Mesendoderm (in vitro differentiated cells): ENCODE measurements around the gene DOK7.

Experiments
- DNase-seq: peaks from one replicate; pipeline ENCODE4 v3.0.0; 2013
- H2AK5ac ChIP-seq: 2 replicates; pipeline ENCODE4 v1.6.1; 2013; ENCODE audit warnings: low read length, inconsistent platforms
- H2BK120ac ChIP-seq: 2 replicates; pipeline ENCODE4 v1.6.1; 2013; ENCODE audit warnings: low read depth, mild to moderate bottlenecking, low read length, moderate library complexity, mixed read lengths
- H2BK15ac ChIP-seq: replicated peaks from 2 replicates; pipeline ENCODE4 v1.6.1; 2013; ENCODE audit warnings: low read depth, mild to moderate bottlenecking, moderate library complexity
- H2BK5ac ChIP-seq: 2 replicates; pipeline ENCODE4 v1.6.1; 2013; ENCODE audit warnings: low read length, inconsistent platforms
- H3K18ac ChIP-seq: 2 replicates; pipeline ENCODE4 v1.6.1; 2013; ENCODE audit warnings: mild to moderate bottlenecking, low read length, mixed read lengths
- H3K23ac ChIP-seq: one replicate; pipeline ENCODE4 v1.6.1; 2013; ENCODE audit warnings: low read length
- H3K27ac ChIP-seq: 2 replicates; pipeline ENCODE4 v1.5.1; 2013; ENCODE audit warnings: low read depth, mild to moderate bottlenecking, inconsistent platforms, low read length, moderate library complexity
- H3K27me3 ChIP-seq: 2 replicates; pipeline ENCODE4 v1.6.1; 2013; ENCODE audit warnings: low read length, control low read depth, mild to moderate bottlenecking, inconsistent platforms; ENCODE audit not compliant: insufficient read depth, poor library complexity
- H3K36me3 ChIP-seq: 2 replicates; pipeline ENCODE4 v1.6.1; 2013; ENCODE audit warnings: low read length, inconsistent platforms; ENCODE audit not compliant: control insufficient read depth, insufficient read depth
- H3K4ac ChIP-seq: one replicate; pipeline ENCODE4 v1.6.1; 2013; ENCODE audit warnings: low read depth, mild to moderate bottlenecking, low read length, moderate library complexity
- H3K4me1 ChIP-seq: 2 replicates; pipeline ENCODE4 v1.6.1; 2013; ENCODE audit warnings: low read depth, low read length, inconsistent platforms; ENCODE audit not compliant: control insufficient read depth
- H3K4me2 ChIP-seq: 2 replicates; pipeline ENCODE4 v1.6.1; 2013; ENCODE audit warnings: low read length
- H3K4me3 ChIP-seq: 2 replicates; pipeline ENCODE4 v1.5.1; 2013; ENCODE audit warnings: mild to moderate bottlenecking, low read length
- H3K56ac ChIP-seq: one replicate; pipeline ENCODE4 v1.6.1; 2013; ENCODE audit warnings: low read length
- H3K79me1 ChIP-seq: 2 replicates; pipeline ENCODE4 v1.6.1; 2013; ENCODE audit warnings: low read length, inconsistent platforms
- H3K79me2 ChIP-seq: 2 replicates; pipeline ENCODE4 v1.6.1; 2013; ENCODE audit warnings: mild to moderate bottlenecking, low read length; ENCODE audit not compliant: control insufficient read depth, insufficient read depth
- H3K9ac ChIP-seq: 2 replicates; pipeline ENCODE4 v1.6.1; 2013; ENCODE audit warnings: low read length, inconsistent platforms
- H4K5ac ChIP-seq: one replicate; pipeline ENCODE4 v1.6.1; 2013; ENCODE audit warnings: low read length
- H4K8ac ChIP-seq: one replicate; pipeline ENCODE4 v1.6.1; 2013; ENCODE audit warnings: low read depth, mild to moderate bottlenecking, control low read depth, low read length, moderate library complexity
- WGBS: extraction: QIAGEN DNeasy Blood & Tissue Kit; methylation state at CpG from one replicate; pipeline ENCODE4 v1.1.7; 2013; ENCODE audit warnings: low lambda C conversion rate, missing lambda C conversion rate; ENCODE audit not compliant: insufficient coverage; ENCODE audit errors: extremely low coverage; 5-methylcytosine and 5-hydroxymethylcytosine counted together

The DOK7 gene

GRCh38 chr4:3430524-3430923 lies 32.6 kb upstream of the DOK7 start:
- no peaks in the 10 kb centered on the region for H3K4me1 ChIP-seq
- no peak overlapping the region for H3K4me3 ChIP-seq
- H4K8ac ChIP-seq: no peak overlapping the region
- WGBS: no CpG with 5 or more reads among the region's 21 CpGs
- no peak overlapping the region for H3K27ac ChIP-seq
- no peak overlapping the region for H3K56ac ChIP-seq
- no peak overlapping the region for H3K4me2 ChIP-seq
- no peak overlapping the region for H4K5ac ChIP-seq
- no peak overlapping the region for H3K18ac ChIP-seq
- H2BK120ac ChIP-seq: no peak overlapping the region
- H2BK5ac ChIP-seq: no peak overlapping the region
- H3K27me3 ChIP-seq: no peaks in the 10 kb centered on the region
- no peaks in the 10 kb centered on the region for H3K79me1 ChIP-seq
- no peaks in the 10 kb centered on the region for H3K36me3 ChIP-seq
- no peak overlapping the region for H3K4ac ChIP-seq
- H2AK5ac ChIP-seq: no peak overlapping the region
- H2BK15ac ChIP-seq: no peak overlapping the region
- no peak for DNase-seq
- no peaks in the 10 kb centered on the region for H3K79me2 ChIP-seq
- no peak overlapping the region for H3K23ac ChIP-seq
- H3K9ac ChIP-seq: no peak overlapping the region

GRCh38 chr4:3431446-3431993 lies 31.6 kb upstream of the DOK7 start:
- H3K4ac ChIP-seq: no peak overlapping the region
- H2BK15ac ChIP-seq: no peak overlapping the region
- no peak overlapping the region for H2AK5ac ChIP-seq
- H3K4me1 ChIP-seq: no peaks in the 10 kb centered on the region
- no peak overlapping the region for H4K8ac ChIP-seq
- H3K4me3 ChIP-seq: no peak overlapping the region
- no peak overlapping the region for H3K4me2 ChIP-seq
- no peak for DNase-seq
- H3K27me3 ChIP-seq: no peaks in the 10 kb centered on the region
- H2BK5ac ChIP-seq: no peak overlapping the region
- WGBS: no CpG with 5 or more reads among the region's 28 CpGs
- H2BK120ac ChIP-seq: no peak overlapping the region
- no peak overlapping the region for H4K5ac ChIP-seq
- no peaks in the 10 kb centered on the region for H3K79me1 ChIP-seq
- no peak overlapping the region for H3K23ac ChIP-seq
- no peaks in the 10 kb centered on the region for H3K79me2 ChIP-seq
- H3K18ac ChIP-seq: no peak overlapping the region
- H3K56ac ChIP-seq: no peak overlapping the region
- H3K36me3 ChIP-seq: no peaks in the 10 kb centered on the region
- H3K9ac ChIP-seq: no peak overlapping the region
- H3K27ac ChIP-seq: no peak overlapping the region

GRCh38 chr4:3432381-3432790 lies 30.7 kb upstream of the DOK7 start:
- no peak overlapping the region for H3K18ac ChIP-seq
- H2BK5ac ChIP-seq: no peak overlapping the region
- no peak overlapping the region for H2AK5ac ChIP-seq
- no peak overlapping the region for H2BK120ac ChIP-seq
- H3K4me1 ChIP-seq: no peaks in the 10 kb centered on the region
- H3K36me3 ChIP-seq: no peaks in the 10 kb centered on the region
- H3K23ac ChIP-seq: no peak overlapping the region
- no peak overlapping the region for H4K8ac ChIP-seq
- H3K27ac ChIP-seq: no peak overlapping the region
- no peaks in the 10 kb centered on the region for H3K79me1 ChIP-seq
- H3K56ac ChIP-seq: no peak overlapping the region
- no peak overlapping the region for H4K5ac ChIP-seq
- WGBS: no CpG with 5 or more reads among the region's 16 CpGs
- no peak overlapping the region for H2BK15ac ChIP-seq
- no peak overlapping the region for H3K4ac ChIP-seq
- DNase-seq: no peak
- H3K27me3 ChIP-seq: no peaks in the 10 kb centered on the region
- no peak overlapping the region for H3K9ac ChIP-seq
- no peaks in the 10 kb centered on the region for H3K79me2 ChIP-seq
- no peak overlapping the region for H3K4me3 ChIP-seq
- no peak overlapping the region for H3K4me2 ChIP-seq

- no peak overlapping the region for H2BK5ac ChIP-seq
- H3K4me1 ChIP-seq: no peaks in the 10 kb centered on the region
- no peak overlapping the region for H2AK5ac ChIP-seq
- no peak overlapping the region for H3K4me3 ChIP-seq
- no peak overlapping the region for H3K23ac ChIP-seq
- H3K9ac ChIP-seq: no peak overlapping the region
- H3K18ac ChIP-seq: no peak overlapping the region
- no CpG with 5 or more reads among the region's 32 CpGs for WGBS
- H3K27me3 ChIP-seq: no peaks in the 10 kb centered on the region
- no peak overlapping the region for H3K4ac ChIP-seq
- H3K4me2 ChIP-seq: no peak overlapping the region
- H3K56ac ChIP-seq: no peak overlapping the region
- no peaks in the 10 kb centered on the region for H3K36me3 ChIP-seq
- H3K79me2 ChIP-seq: no peaks in the 10 kb centered on the region
- DNase-seq: no peak
- no peak overlapping the region for H2BK120ac ChIP-seq
- H3K27ac ChIP-seq: no peak overlapping the region
- no peak overlapping the region for H4K5ac ChIP-seq
- H2BK15ac ChIP-seq: no peak overlapping the region
- no peak overlapping the region for H4K8ac ChIP-seq
- no peaks in the 10 kb centered on the region for H3K79me1 ChIP-seq
Measured at GRCh38 chr4:3433138-3433869, 29.8 kb upstream of the DOK7 start.

GRCh38 chr4:3434881-3435685 lies 28.0 kb upstream of the DOK7 start:
- H3K23ac ChIP-seq: no peak overlapping the region
- H3K9ac ChIP-seq: no peak overlapping the region
- no peaks in the 10 kb centered on the region for H3K79me1 ChIP-seq
- H3K79me2 ChIP-seq: no peaks in the 10 kb centered on the region
- WGBS: no CpG with 5 or more reads among the region's 16 CpGs
- no peak overlapping the region for H3K27ac ChIP-seq
- no peak overlapping the region for H3K4ac ChIP-seq
- no peak overlapping the region for H2BK120ac ChIP-seq
- no peaks in the 10 kb centered on the region for H3K27me3 ChIP-seq
- H4K8ac ChIP-seq: no peak overlapping the region
- no peak overlapping the region for H3K18ac ChIP-seq
- no peak overlapping the region for H3K56ac ChIP-seq
- H3K4me3 ChIP-seq: no peak overlapping the region
- H3K36me3 ChIP-seq: no peaks in the 10 kb centered on the region
- DNase-seq: peak; percentile 34
- no peak overlapping the region for H4K5ac ChIP-seq
- no peak overlapping the region for H3K4me2 ChIP-seq
- no peak overlapping the region for H2BK5ac ChIP-seq
- no peak overlapping the region for H2AK5ac ChIP-seq
- no peaks in the 10 kb centered on the region for H3K4me1 ChIP-seq
- no peak overlapping the region for H2BK15ac ChIP-seq
